GM19372 (cell line): ENCODE data around the gene BICC1.

Experiments
- ATAC-seq: cut with Tn5 transposase; IDR thresholded peaks from one replicate; pipeline ENCODE4 v1.9.1; 2021; ENCODE audit warnings: mild to moderate bottlenecking, low read depth, moderate library complexity; ENCODE audit not compliant: unreplicated experiment

BICC1 gene

GRCh38 chr10:58642283-58642682 is 129.6 kb downstream of the BICC1 start:
- ATAC-seq = no peak

- ATAC-seq = no peak
Measured at GRCh38 chr10:58642916-58643428, 130.3 kb downstream of the BICC1 start.

- no peak for ATAC-seq
Measured at GRCh38 chr10:58644311-58644710, 131.6 kb downstream of the BICC1 start.

- ATAC-seq = no peak
Measured at GRCh38 chr10:58645416-58646146, 132.9 kb downstream of the BICC1 start.

GRCh38 chr10:58647376-58648112 is 134.9 kb downstream of the BICC1 start:
- ATAC-seq = no peak

GRCh38 chr10:58648131-58648530 is 135.5 kb downstream of the BICC1 start:
- no peak for ATAC-seq

GRCh38 chr10:58651040-58651439 is 138.4 kb downstream of the BICC1 start:
- no peak for ATAC-seq

GRCh38 chr10:58651742-58652141 is 139.1 kb downstream of the BICC1 start:
- ATAC-seq = no peak

- ATAC-seq = no peak
Measured at GRCh38 chr10:58653139-58653538, 140.5 kb downstream of the BICC1 start.

GRCh38 chr10:58660575-58661255 is 148.0 kb downstream of the BICC1 start:
- ATAC-seq = no peak

- ATAC-seq = no peak
Measured at GRCh38 chr10:58661336-58661735, 148.7 kb downstream of the BICC1 start.

GRCh38 chr10:58661902-58662301 is 149.2 kb downstream of the BICC1 start:
- ATAC-seq = no peak

- ATAC-seq = no peak
Measured at GRCh38 chr10:58662314-58662713, 149.6 kb downstream of the BICC1 start.

GRCh38 chr10:58665361-58665760 is 152.7 kb downstream of the BICC1 start:
- no peak for ATAC-seq

- no peak for ATAC-seq
Measured at GRCh38 chr10:58666024-58666423, 153.4 kb downstream of the BICC1 start.

- no peak for ATAC-seq
Measured at GRCh38 chr10:58667658-58668310, 155.1 kb downstream of the BICC1 start.

GRCh38 chr10:58672845-58673244 is 160.2 kb downstream of the BICC1 start:
- no peak for ATAC-seq

GRCh38 chr10:58674251-58674650 is 161.6 kb downstream of the BICC1 start:
- ATAC-seq = no peak

GRCh38 chr10:58675321-58675720 is 162.6 kb downstream of the BICC1 start:
- ATAC-seq = no peak

GRCh38 chr10:58691528-58691927 is 178.9 kb downstream of the BICC1 start:
- ATAC-seq = no peak

- no peak for ATAC-seq
Measured at GRCh38 chr10:58693919-58694318, 181.2 kb downstream of the BICC1 start.
